PFSK-1 (cell line): ENCODE results near the gene DCAF17.

Source experiments
- POLR2AphosphoS5 ChIP-seq: IDR thresholded peaks from 2 replicates; pipeline ENCODE4 v1.6.1; 2012; ENCODE audit warnings: low read depth, mild to moderate bottlenecking, control low read depth, low read length, moderate library complexity
- REST ChIP-seq, 2 experiments: IDR thresholded peaks; 2 replicates each; pipeline versions ENCODE4 v1.6.1 to v1.8.0; 2011 to 2012; ENCODE audit warnings: low read depth in 2 of 2, low read length in 2 of 2, control low read depth in 1 of 2, inconsistent platforms in 1 of 2, mild to moderate bottlenecking in 1 of 2, moderate library complexity in 1 of 2; ENCODE audit not compliant: insufficient read depth in 1 of 2

DNA sequence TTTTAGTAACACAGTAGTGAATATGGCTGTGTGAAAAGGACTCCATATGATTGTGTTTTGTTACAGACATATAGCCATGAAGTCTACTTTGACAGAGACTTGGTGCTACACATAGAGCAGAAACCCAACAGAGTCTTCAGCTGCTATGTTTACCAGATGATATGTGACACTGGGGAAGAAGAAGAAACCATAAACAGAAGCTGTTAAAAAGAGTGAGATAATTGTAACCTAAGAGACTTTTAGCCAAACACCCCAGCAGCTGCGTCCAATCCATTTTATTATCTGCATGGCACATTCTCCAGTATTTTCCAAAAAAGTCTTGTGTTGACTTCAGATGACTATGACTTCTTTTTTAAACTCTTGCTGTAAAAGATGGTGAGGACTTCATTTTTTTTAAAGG is 46.9 kb downstream of the DCAF17 start:
- no peak for TF ChIP-seq POLR2AphosphoS5
- no peak for TF ChIP-seq REST (IDR thresholded peaks at IDR 0.05; ENCODE audit: insufficient read depth in 1 of 2, low read depth in 2 of 2, low read length in 2 of 2)
